Measurements from ENCODE around the gene CDHR2. TPM values are rescaled to one million over a fixed set of nuclear protein-coding genes. Genes with fewer than 3 reads are reported as not detected.

CDHR2 gene
- total RNA-seq, 4 donors from 2014 or later = not detected

GRCh38 chr5:176620333-176620981, 71.3 kb downstream of the CDHR2 start:
- peaks cover 0 to 18% (median 10%) of the 10 kb centered on the region in 4 donors for H3K4me1 ChIP-seq
- peak in 1 of 2 donors; percentile 14 for DNase-seq (ENCODE audit: low spot score in 2 of 2)
- no peak overlapping the region for H3K4me3 ChIP-seq
- 2 to 6% methylated on average over 31 to 32 of the region's 32 CpGs for WGBS, 2 donors
- no peak overlapping the region for H3K27ac ChIP-seq
- H3K36me3 ChIP-seq = no peaks in the 10 kb centered on the region
- TF ChIP-seq EP300 (IDR thresholded peaks at IDR 0.05) (no peak), POLR2A (IDR thresholded peaks at IDR 0.05) (no peak)
- TF ChIP-seq, protein P1, sequence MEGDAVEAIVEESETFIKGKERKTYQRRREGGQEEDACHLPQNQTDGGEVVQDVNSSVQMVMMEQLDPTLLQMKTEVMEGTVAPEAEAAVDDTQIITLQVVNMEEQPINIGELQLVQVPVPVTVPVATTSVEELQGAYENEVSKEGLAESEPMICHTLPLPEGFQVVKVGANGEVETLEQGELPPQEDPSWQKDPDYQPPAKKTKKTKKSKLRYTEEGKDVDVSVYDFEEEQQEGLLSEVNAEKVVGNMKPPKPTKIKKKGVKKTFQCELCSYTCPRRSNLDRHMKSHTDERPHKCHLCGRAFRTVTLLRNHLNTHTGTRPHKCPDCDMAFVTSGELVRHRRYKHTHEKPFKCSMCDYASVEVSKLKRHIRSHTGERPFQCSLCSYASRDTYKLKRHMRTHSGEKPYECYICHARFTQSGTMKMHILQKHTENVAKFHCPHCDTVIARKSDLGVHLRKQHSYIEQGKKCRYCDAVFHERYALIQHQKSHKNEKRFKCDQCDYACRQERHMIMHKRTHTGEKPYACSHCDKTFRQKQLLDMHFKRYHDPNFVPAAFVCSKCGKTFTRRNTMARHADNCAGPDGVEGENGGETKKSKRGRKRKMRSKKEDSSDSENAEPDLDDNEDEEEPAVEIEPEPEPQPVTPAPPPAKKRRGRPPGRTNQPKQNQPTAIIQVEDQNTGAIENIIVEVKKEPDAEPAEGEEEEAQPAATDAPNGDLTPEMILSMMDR (IDR thresholded peaks at IDR 0.05) = no peak
- H3K9me3 ChIP-seq = no peaks in the 10 kb centered on the region
- H3K27me3 ChIP-seq = peaks cover 0 to 98% of the 10 kb centered on the region in 2 donors

DNA sequence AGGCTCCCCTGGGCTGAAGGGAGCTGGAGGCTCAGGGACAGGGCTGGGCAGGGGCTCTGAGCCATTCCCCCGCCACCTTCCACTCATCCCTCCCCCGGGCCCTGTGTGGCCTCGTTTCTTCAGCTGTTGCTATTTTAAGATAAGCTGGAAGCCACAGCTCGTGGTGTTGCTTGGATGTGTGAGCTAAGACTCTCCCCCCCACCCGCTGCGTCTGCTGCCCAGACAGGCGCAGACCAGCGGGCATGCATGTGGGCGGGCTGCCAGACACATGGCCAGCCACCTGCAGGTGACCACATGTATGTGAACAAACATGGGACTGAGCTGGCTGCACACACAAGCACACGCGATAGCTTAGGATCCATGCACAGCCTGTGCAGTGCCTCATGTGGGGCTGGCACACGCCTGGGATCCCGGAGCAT, 72.5 kb downstream of the CDHR2 start:
- 64 to 68% methylated on average over 11 to 13 of the region's 13 CpGs for WGBS, 2 donors
- H3K27me3 ChIP-seq = peaks cover 0 to 98% of the 10 kb centered on the region in 2 donors

DNA sequence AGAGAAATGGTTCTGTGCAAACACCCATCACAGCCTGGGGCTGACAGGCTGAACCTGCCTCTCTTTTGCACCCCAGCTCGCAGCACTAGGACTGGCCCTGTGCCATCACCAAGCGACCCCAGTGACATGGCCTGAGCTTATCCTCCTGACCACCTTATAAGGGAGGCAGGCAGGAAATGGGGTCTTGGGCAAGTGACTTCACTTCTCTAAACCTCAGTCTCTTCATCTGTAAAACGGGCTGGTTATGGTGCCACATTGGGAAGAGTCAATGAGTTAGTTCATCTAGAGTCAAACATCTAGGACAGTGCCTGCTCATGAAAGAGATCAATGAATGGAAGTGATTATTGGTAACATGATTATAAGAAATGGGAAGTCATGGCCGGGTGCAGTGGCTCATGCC, 75.0 kb downstream of the CDHR2 start:
- H3K4me1 ChIP-seq = peaks cover 0 to 19% (median 9%) of the 10 kb centered on the region in 4 donors
- no peaks in the 10 kb centered on the region for H3K9me3 ChIP-seq
- H3K27me3 ChIP-seq = peaks cover 0 to 98% of the 10 kb centered on the region in 2 donors
- no peak overlapping the region for H3K4me3 ChIP-seq
- no peak for DNase-seq (ENCODE audit: low spot score in 2 of 2)
- no peak overlapping the region for H3K27ac ChIP-seq
- no peaks in the 10 kb centered on the region for H3K36me3 ChIP-seq
- WGBS, 2 donors = 75 to 82% methylated on average over 4 of the region's 4 CpGs
- TF ChIP-seq EP300 (IDR thresholded peaks at IDR 0.05) = no peak

More for the DNA sequence above, 72.5 kb downstream of the CDHR2 start:
- H3K27ac ChIP-seq = no peak overlapping the region
- no peaks in the 10 kb centered on the region for H3K9me3 ChIP-seq
- TF ChIP-seq, protein P1 (IDR thresholded peaks at IDR 0.05) = no peak
- TF ChIP-seq EP300 (IDR thresholded peaks at IDR 0.05) (no peak), POLR2A (IDR thresholded peaks at IDR 0.05) (no peak)
- H3K4me1 ChIP-seq = peaks cover 0 to 18% (median 10%) of the 10 kb centered on the region in 4 donors
- DNase-seq (ENCODE audit: low spot score in 2 of 2) = no peak
- no peak overlapping the region for H3K4me3 ChIP-seq
- no peaks in the 10 kb centered on the region for H3K36me3 ChIP-seq

DNA sequence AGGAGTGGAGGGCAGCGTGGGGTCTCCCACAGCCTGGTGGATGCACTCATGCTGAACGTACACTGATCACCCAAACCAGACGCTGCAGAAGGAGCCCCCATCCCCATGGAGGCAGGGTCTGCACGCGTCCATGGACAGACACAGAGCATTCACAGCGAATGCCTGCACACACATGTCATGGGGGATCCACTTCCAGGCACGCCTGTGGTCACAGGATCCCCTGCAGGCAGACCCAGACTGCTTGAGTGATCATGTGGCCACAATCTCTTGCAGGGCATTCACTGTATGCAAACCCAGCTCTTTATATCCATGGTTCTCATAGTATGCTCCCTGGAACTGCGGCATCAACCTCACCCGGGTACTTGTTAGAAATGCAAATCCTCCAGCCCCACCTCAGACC, 75.8 kb downstream of the CDHR2 start:
- H3K4me1 ChIP-seq = peaks cover 0 to 19% (median 6%) of the 10 kb centered on the region in 4 donors
- peaks cover 0 to 98% of the 10 kb centered on the region in 2 donors for H3K27me3 ChIP-seq
- TF ChIP-seq EP300 (IDR thresholded peaks at IDR 0.05) = no peak
- TF ChIP-seq, protein P1 (IDR thresholded peaks at IDR 0.05) = no peak
- TF ChIP-seq POLR2A (IDR thresholded peaks at IDR 0.05) = no peak
- H3K27ac ChIP-seq = no peak overlapping the region
- WGBS, 2 donors = 42 to 63% methylated on average over 9 of the region's 9 CpGs
- no peak overlapping the region for H3K4me3 ChIP-seq
- no peak for DNase-seq (ENCODE audit: low spot score in 2 of 2)
- no peaks in the 10 kb centered on the region for H3K9me3 ChIP-seq
- H3K36me3 ChIP-seq = no peaks in the 10 kb centered on the region

GRCh38 chr5:176625512-176625911, 76.4 kb downstream of the CDHR2 start:
- no peaks in the 10 kb centered on the region for H3K9me3 ChIP-seq
- H3K36me3 ChIP-seq = no peaks in the 10 kb centered on the region
- peaks cover 0 to 96% of the 10 kb centered on the region in 2 donors for H3K27me3 ChIP-seq
- no peak overlapping the region for H3K4me3 ChIP-seq
- TF ChIP-seq EP300 (IDR thresholded peaks at IDR 0.05) (no peak), POLR2A (IDR thresholded peaks at IDR 0.05) (no peak)
- TF ChIP-seq, protein P1 (IDR thresholded peaks at IDR 0.05) = no peak
- H3K27ac ChIP-seq = no peak overlapping the region
- WGBS, 2 donors = 69 to 70% methylated on average over 2 of the region's 2 CpGs
- no peak for DNase-seq (ENCODE audit: low spot score in 2 of 2)
- H3K4me1 ChIP-seq = peaks cover 0 to 19% (median 5%) of the 10 kb centered on the region in 4 donors

Data from tibial nerve (tissue), 4 donors.